OCI-LY7 (cell line): ENCODE data around the gene RPH3AL. TPM values are rescaled to one million over a fixed set of nuclear protein-coding genes. Genes with fewer than 3 reads are reported as not detected.

ENCODE experiments used
- BruUV-seq: library from RNA; stranded (reverse); fragments of 400-500 nt; replicated peaks from 2 replicates; lab custom pipeline; 2021; lab: Mats Ljungman, UMichigan
- CTCF ChIA-PET: fragments of 300-600 bp; sonication (Branson Sonifier 250); formaldehyde crosslinking; loops from one replicate; lab custom pipeline; 2022; ENCODE audit warnings: antibody characterized with exemption; ENCODE audit not compliant: unreplicated experiment; lab: Charles Lee
- POLR2A ChIA-PET: fragments of 300-600 bp; sonication (Branson Sonifier 250); formaldehyde crosslinking; loops from one replicate; lab custom pipeline; 2022; ENCODE audit warnings: antibody characterized with exemption; lab: Charles Lee
- DNase-seq: peaks from one replicate; pipeline ENCODE4 v3.0.0-alpha.2; 2015; ENCODE audit warnings: low spot score
- H2AFZ ChIP-seq: fragments of 200-600 bp; sonication (generic), shearing (Covaris generic); 2 replicates; pipeline ENCODE4 v1.6.1; 2014; ENCODE audit warnings: mild to moderate bottlenecking, antibody characterized with exemption, low read length, moderate library complexity
- H3K27ac ChIP-seq: fragments of 200-600 bp; sonication (generic); 2 replicates; pipeline ENCODE4 v1.5.1; 2014; ENCODE audit warnings: mixed run types, low read depth, mild to moderate bottlenecking, moderate library complexity, low read length, inconsistent platforms; ENCODE audit not compliant: poor library complexity, severe bottlenecking
- H3K36me3 ChIP-seq: fragments of 200-600 bp; sonication (generic); 2 replicates; pipeline ENCODE4 v1.6.1; 2014; ENCODE audit warnings: mild to moderate bottlenecking, antibody characterized with exemption, low read length, moderate library complexity, mixed read lengths; ENCODE audit not compliant: insufficient read depth
- H3K4me1 ChIP-seq: fragments of 200-600 bp; sonication (generic); 2 replicates; pipeline ENCODE4 v1.5.1; 2014; ENCODE audit warnings: mild to moderate bottlenecking, low read length; ENCODE audit not compliant: insufficient read depth, poor library complexity, severe bottlenecking
- H3K4me2 ChIP-seq: fragments of 200-600 bp; sonication (generic); 2 replicates; pipeline ENCODE4 v1.6.1; 2014; ENCODE audit warnings: mild to moderate bottlenecking, low read length
- H3K4me3 ChIP-seq: fragments of 200-600 bp; sonication (generic); 2 replicates; pipeline ENCODE4 v1.5.1; 2014; ENCODE audit warnings: mild to moderate bottlenecking, low read depth, low read length; ENCODE audit not compliant: poor library complexity, severe bottlenecking
- H3K79me2 ChIP-seq: fragments of 200-600 bp; sonication (generic); 2 replicates; pipeline ENCODE4 v1.6.1; 2016; ENCODE audit warnings: low read depth, mild to moderate bottlenecking, low read length, moderate library complexity, mixed read lengths; ENCODE audit not compliant: insufficient read depth
- H3K9me2 ChIP-seq: fragments of 200-600 bp; sonication (generic); 2 replicates; pipeline ENCODE4 v1.6.1; 2016; ENCODE audit warnings: mild to moderate bottlenecking, low read length, mixed read lengths; ENCODE audit not compliant: insufficient read depth
- H3K9me3 ChIP-seq: fragments of 200-600 bp; sonication (generic); 2 replicates; pipeline ENCODE4 v1.6.1; 2014; ENCODE audit warnings: mild to moderate bottlenecking, mixed run types, low read length, mixed read lengths
- H4K20me1 ChIP-seq: fragments of 200-600 bp; sonication (generic); 2 replicates; pipeline ENCODE4 v1.6.1; 2014; ENCODE audit warnings: mild to moderate bottlenecking, antibody characterized with exemption, low read length, moderate library complexity, mixed read lengths; ENCODE audit not compliant: insufficient read depth
- CTCF ChIP-seq: fragments of 200-600 bp; sonication (generic); conservative IDR thresholded peaks from 2 replicates; pipeline ENCODE4 v1.5.1; 2014; ENCODE audit warnings: mild to moderate bottlenecking, antibody characterized with exemption, low read length, moderate library complexity, mixed read lengths
- EZH2phosphoT487 ChIP-seq: fragments of 200-600 bp; sonication (generic); IDR thresholded peaks from 2 replicates; pipeline ENCODE4 v1.6.1; 2018; ENCODE audit warnings: low read depth, borderline replicate concordance, mild to moderate bottlenecking, mixed run types, antibody characterized with exemption, low read length, moderate library complexity, mixed read lengths
- intact Hi-C: fragments of 100-400 bp; cut with micrococcal nuclease; formaldehyde crosslinking; loops from one replicate; pipeline ENCODE4 v1.10.0; 2022; ENCODE audit not compliant: unreplicated experiment
- total RNA-seq, 2 experiments: library from RNA; depleted of rRNA in 1 of 2; stranded (reverse); fragments of >200 nt in 1 of 2; shearing (Covaris generic) in 1 of 2; gene quantifications; 2 replicates each; pipeline ENCODE4 v1.2.3, GENCODE V29; 2014 to 2022

RPH3AL gene
- total RNA-seq, 2 experiments from 2014 or later = 1.0 to 2.2 TPM

GRCh38 chr17:364766-365165, 12.2 kb upstream of the RPH3AL start:
- no peaks in the 10 kb centered on the region for H3K36me3 ChIP-seq
- H2AFZ ChIP-seq = no peak overlapping the region
- no peaks in the 10 kb centered on the region for H3K9me2 ChIP-seq
- H3K79me2 ChIP-seq = no peaks in the 10 kb centered on the region
- intact Hi-C loops = no loop called here
- no TSS peak for BruUV-seq
- no peak overlapping the region for H3K4me2 ChIP-seq
- DNase-seq = no peak
- peaks cover 14% of the 10 kb centered on the region for H3K4me1 ChIP-seq
- no peaks in the 10 kb centered on the region for H3K9me3 ChIP-seq
- POLR2A ChIA-PET = no interaction called here
- H3K27ac ChIP-seq = no peak overlapping the region
- H4K20me1 ChIP-seq = no peaks in the 10 kb centered on the region
- H3K4me3 ChIP-seq = no peak overlapping the region
- TF ChIP-seq EZH2phosphoT487 = no peak
- TF ChIP-seq CTCF = no peak
- CTCF ChIA-PET = no interaction called here

- H3K79me2 ChIP-seq = no peaks in the 10 kb centered on the region
- no peak for DNase-seq
- no peak overlapping the region for H2AFZ ChIP-seq
- intact Hi-C loops = no loop called here
- no peak overlapping the region for H3K4me3 ChIP-seq
- no peaks in the 10 kb centered on the region for H3K9me2 ChIP-seq
- no peak for TF ChIP-seq CTCF
- TF ChIP-seq EZH2phosphoT487 = no peak
- BruUV-seq = no TSS peak
- ChIA-PET POLR2A (no interaction called here), CTCF (no interaction called here)
- peaks cover 14% of the 10 kb centered on the region for H3K4me1 ChIP-seq
- H3K27ac ChIP-seq = no peak overlapping the region
- H4K20me1 ChIP-seq = no peaks in the 10 kb centered on the region
- no peaks in the 10 kb centered on the region for H3K9me3 ChIP-seq
- H3K4me2 ChIP-seq = no peak overlapping the region
- H3K36me3 ChIP-seq = no peaks in the 10 kb centered on the region
Observed at GRCh38 chr17:364308-364707, 11.7 kb upstream of the RPH3AL start.

GRCh38 chr17:362721-363120, 10.1 kb upstream of the RPH3AL start:
- ChIA-PET CTCF (no interaction called here), POLR2A (interaction anchor here (0.5 kb wide), 1 partner anchor 526 kb away, joined by 4 read pairs; no protein-coding TSS in a partner anchor)
- Histone ChIP-seq H3K27ac (no peak overlapping the region), H3K4me2 (no peak overlapping the region), H3K9me3 (no peaks in the 10 kb centered on the region), H3K9me2 (no peaks in the 10 kb centered on the region), H3K79me2 (no peaks in the 10 kb centered on the region), H4K20me1 (no peaks in the 10 kb centered on the region), H3K36me3 (no peaks in the 10 kb centered on the region), H3K4me1 (peaks cover 14% of the 10 kb centered on the region), H2AFZ (no peak overlapping the region), H3K4me3 (no peak overlapping the region)
- intact Hi-C loops = no loop called here
- no peak for DNase-seq
- BruUV-seq = no TSS peak
- TF ChIP-seq CTCF (no peak), EZH2phosphoT487 (no peak)
